Prostate gland (tissue), 2 donors: Measurements from ENCODE around the gene DAP. TPM values are rescaled to one million over a fixed set of nuclear protein-coding genes. Genes with fewer than 3 reads are reported as not detected.

Source experiments
- DNase-seq: peaks from one replicate; pipeline ENCODE4 v3.0.0-alpha.2; 2019; ENCODE audit warnings: low spot score
- H3K27ac ChIP-seq, 2 donors: fragments of 200-600 bp; sonication (generic); 2 replicates each; pipeline ENCODE4 v1.5.1; 2017 to 2019
- H3K27me3 ChIP-seq: fragments of 200-600 bp; sonication (generic); replicated peaks from 2 replicates; pipeline ENCODE4 v1.5.1; 2019; ENCODE audit not compliant: insufficient read depth
- H3K36me3 ChIP-seq, 2 donors: fragments of 200-600 bp; sonication (generic); 1 replicate in 1 of 2; 2 replicates in 1 of 2; pipeline versions ENCODE4 v1.5.1 to v1.8.1; 2017 to 2019
- H3K4me1 ChIP-seq: fragments of 200-600 bp; sonication (generic); replicated peaks from 2 replicates; pipeline ENCODE4 v1.5.1; 2019
- H3K4me3 ChIP-seq, 2 donors: fragments of 200-600 bp; sonication (generic); 2 replicates each; pipeline ENCODE4 v1.5.1; 2017 to 2019
- H3K9me3 ChIP-seq: fragments of 200-600 bp; sonication (generic); 2 replicates; pipeline ENCODE4 v1.5.1; 2017
- POLR2A ChIP-seq: fragments of 450-650 bp; IDR thresholded peaks from one replicate; pipeline ENCODE4 v1.6.1; 2016; ENCODE audit warnings: antibody characterized with exemption, mild to moderate bottlenecking
- POLR2AphosphoS5 ChIP-seq: sonication (generic); formaldehyde crosslinking; IDR thresholded peaks from one replicate; pipeline ENCODE4 v1.6.1; 2017; ENCODE audit warnings: antibody characterized with exemption
- WGBS: methylation state at CpG from one replicate; pipeline ENCODE4 v1.1.5; 2018; 5-methylcytosine and 5-hydroxymethylcytosine counted together
- intact Hi-C: fragments of 100-400 bp; cut with DNase I; formaldehyde crosslinking; loops from one replicate; pipeline ENCODE4 v1.14.2; 2022
- total RNA-seq, 2 donors: library from RNA; depleted of rRNA; stranded (reverse); fragments of >200 nt; gene quantifications; one replicate each; pipeline ENCODE4 v1.1.0, GENCODE V29; 2016
- TF ChIP-seq, protein P1 (sequence below), 4 experiments: fragments of 200-600 bp in 2 of 4; fragments of 450-650 bp in 2 of 4; sonication (generic) in 2 of 4; IDR thresholded peaks; 1 replicate in 3 of 4; 2 replicates in 1 of 4; pipeline ENCODE4 v1.5.1; 2016 to 2019; ENCODE audit warnings: antibody characterized with exemption in 4 of 4, mild to moderate bottlenecking in 2 of 4, moderate library complexity in 2 of 4

DAP gene
- total RNA-seq, 2 donors from 2014 or later, result 86.2 to 111 TPM

GRCh38 chr5:10726913-10727517 lies 34.0 kb downstream of the DAP start:
- no peaks in the 10 kb centered on the region for H3K9me3 ChIP-seq
- no peaks in the 10 kb centered on the region for H3K27me3 ChIP-seq
- no peak overlapping the region for H3K27ac ChIP-seq
- no peak overlapping the region for H3K4me3 ChIP-seq
- TF ChIP-seq, protein P1, sequence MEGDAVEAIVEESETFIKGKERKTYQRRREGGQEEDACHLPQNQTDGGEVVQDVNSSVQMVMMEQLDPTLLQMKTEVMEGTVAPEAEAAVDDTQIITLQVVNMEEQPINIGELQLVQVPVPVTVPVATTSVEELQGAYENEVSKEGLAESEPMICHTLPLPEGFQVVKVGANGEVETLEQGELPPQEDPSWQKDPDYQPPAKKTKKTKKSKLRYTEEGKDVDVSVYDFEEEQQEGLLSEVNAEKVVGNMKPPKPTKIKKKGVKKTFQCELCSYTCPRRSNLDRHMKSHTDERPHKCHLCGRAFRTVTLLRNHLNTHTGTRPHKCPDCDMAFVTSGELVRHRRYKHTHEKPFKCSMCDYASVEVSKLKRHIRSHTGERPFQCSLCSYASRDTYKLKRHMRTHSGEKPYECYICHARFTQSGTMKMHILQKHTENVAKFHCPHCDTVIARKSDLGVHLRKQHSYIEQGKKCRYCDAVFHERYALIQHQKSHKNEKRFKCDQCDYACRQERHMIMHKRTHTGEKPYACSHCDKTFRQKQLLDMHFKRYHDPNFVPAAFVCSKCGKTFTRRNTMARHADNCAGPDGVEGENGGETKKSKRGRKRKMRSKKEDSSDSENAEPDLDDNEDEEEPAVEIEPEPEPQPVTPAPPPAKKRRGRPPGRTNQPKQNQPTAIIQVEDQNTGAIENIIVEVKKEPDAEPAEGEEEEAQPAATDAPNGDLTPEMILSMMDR (IDR thresholded peaks at IDR 0.05), result no peak
- TF ChIP-seq POLR2A, result no peak
- no peak for TF ChIP-seq POLR2AphosphoS5
- H3K4me1 ChIP-seq, result no peaks in the 10 kb centered on the region
- no peaks in the 10 kb centered on the region for H3K36me3 ChIP-seq
- 62% methylated on average over 8 of the region's 8 CpGs for WGBS
- intact Hi-C loops, result no loop called here
- no peak for DNase-seq

DNA sequence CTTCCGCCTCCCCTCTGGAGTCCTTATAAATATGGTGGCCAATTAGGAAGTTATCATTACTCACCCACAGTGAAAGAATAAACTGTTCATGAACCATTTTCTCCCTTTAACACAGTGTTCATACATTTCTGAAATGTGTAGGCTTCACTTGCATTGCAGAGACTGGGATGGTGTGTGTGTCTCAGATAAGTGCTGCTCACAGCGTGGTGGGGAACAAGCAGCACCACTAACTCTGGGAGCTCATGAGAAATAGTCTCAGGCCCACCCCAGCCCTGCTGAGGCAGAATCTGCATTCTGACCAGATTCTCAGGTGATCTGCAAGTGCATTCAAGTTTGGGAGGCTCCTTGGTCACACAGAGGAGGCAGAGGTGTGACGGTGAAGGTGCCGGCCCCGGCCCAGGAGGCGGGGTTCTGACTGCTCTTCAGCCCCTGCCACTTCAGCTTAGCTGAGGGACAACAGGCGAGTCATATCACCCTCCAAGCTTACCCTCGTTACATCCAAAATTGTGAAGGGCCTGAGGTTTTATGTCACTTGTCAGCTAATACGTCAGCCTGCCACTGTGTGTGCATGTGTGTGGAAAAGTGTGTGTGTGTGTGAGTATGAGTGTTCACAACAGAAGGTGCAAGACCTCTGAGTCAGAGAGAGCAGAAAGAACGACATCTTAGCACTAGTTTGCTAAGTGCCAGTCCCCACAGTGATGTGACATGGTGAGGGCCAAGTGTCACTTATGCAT lies 34.7 kb downstream of the DAP start:
- H3K27ac ChIP-seq, result no peak overlapping the region
- no peak for DNase-seq
- H3K9me3 ChIP-seq, result no peaks in the 10 kb centered on the region
- no peaks in the 10 kb centered on the region for H3K4me1 ChIP-seq
- intact Hi-C loops, result no loop called here
- no peak for TF ChIP-seq POLR2AphosphoS5
- no peak for TF ChIP-seq POLR2A
- TF ChIP-seq, protein P1 (IDR thresholded peaks at IDR 0.05), result no peak
- no peak overlapping the region for H3K4me3 ChIP-seq
- no peaks in the 10 kb centered on the region for H3K36me3 ChIP-seq
- 91% methylated on average over 10 of the region's 10 CpGs for WGBS
- no peaks in the 10 kb centered on the region for H3K27me3 ChIP-seq

GRCh38 chr5:10725636-10726035 lies 35.4 kb downstream of the DAP start:
- no peaks in the 10 kb centered on the region for H3K9me3 ChIP-seq
- no peaks in the 10 kb centered on the region for H3K4me1 ChIP-seq
- peak overlapping the region; percentile 41 to 49 for H3K27ac ChIP-seq
- no peaks in the 10 kb centered on the region for H3K36me3 ChIP-seq
- intact Hi-C loops, result no loop called here
- DNase-seq, result no peak
- 57% methylated on average over 1 of the region's 1 CpG for WGBS
- no peaks in the 10 kb centered on the region for H3K27me3 ChIP-seq
- TF ChIP-seq, protein P1 (IDR thresholded peaks at IDR 0.05), result no peak
- TF ChIP-seq POLR2AphosphoS5 (no peak), POLR2A (no peak)
- H3K4me3 ChIP-seq, result no peak overlapping the region

GRCh38 chr5:10724781-10725507 lies 36.1 kb downstream of the DAP start:
- no peaks in the 10 kb centered on the region for H3K27me3 ChIP-seq
- H3K4me3 ChIP-seq, result no peak overlapping the region
- TF ChIP-seq POLR2AphosphoS5, result peak; percentile 70
- TF ChIP-seq, protein P1 (IDR thresholded peaks at IDR 0.05), result peak in 2 of 4 experiments; percentile 19 to 50
- peak; percentile 18 for TF ChIP-seq POLR2A
- H3K9me3 ChIP-seq, result no peaks in the 10 kb centered on the region
- H3K4me1 ChIP-seq, result no peaks in the 10 kb centered on the region
- no peaks in the 10 kb centered on the region for H3K36me3 ChIP-seq
- DNase-seq, result peak; percentile 51
- H3K27ac ChIP-seq, result peak overlapping the region; percentile 41 to 49
- intact Hi-C loops, result no loop called here
- 42% methylated on average over 16 of the region's 16 CpGs for WGBS
